ENCODE results near the gene XPO4.

Gene XPO4

GRCh38 chr13:20798027-20798426 is 104.5 kb downstream of the XPO4 start:
- TF ChIP-seq USF1 (IDR thresholded peaks at IDR 0.05) = no peak
- TF ChIP-seq TEAD4 (IDR thresholded peaks at IDR 0.05) = no peak
- no peak for TF ChIP-seq CEBPB (IDR thresholded peaks at IDR 0.05)
- TF ChIP-seq NFIC (IDR thresholded peaks at IDR 0.05) = no peak
- TF ChIP-seq TCF12 (IDR thresholded peaks at IDR 0.05; ENCODE audit: low read depth) = no peak
- TF ChIP-seq CREB1 (IDR thresholded peaks at IDR 0.05; ENCODE audit: low read depth) = no peak
- no peak for TF ChIP-seq FOXM1 (IDR thresholded peaks at IDR 0.05; ENCODE audit: borderline replicate concordance, low read depth)
- TF ChIP-seq MAX (IDR thresholded peaks at IDR 0.05) = no peak
- TF ChIP-seq ZBTB7A (IDR thresholded peaks at IDR 0.05; ENCODE audit: low read depth) = no peak

GRCh38 chr13:20796791-20797508 is 105.6 kb downstream of the XPO4 start:
- TF ChIP-seq NFIC (IDR thresholded peaks at IDR 0.05) (no peak), CREB1 (IDR thresholded peaks at IDR 0.05; ENCODE audit: low read depth) (no peak), REST (IDR thresholded peaks at IDR 0.05; ENCODE audit: low read depth) (no peak), RAD21 (IDR thresholded peaks at IDR 0.05; ENCODE audit: low read depth) (no peak), CEBPB (IDR thresholded peaks at IDR 0.05) (no peak), ZBTB7A (IDR thresholded peaks at IDR 0.05; ENCODE audit: low read depth) (no peak)

- TF ChIP-seq TEAD4 (IDR thresholded peaks at IDR 0.05) (no peak), NFIC (IDR thresholded peaks at IDR 0.05) (no peak), ZBTB7A (IDR thresholded peaks at IDR 0.05; ENCODE audit: low read depth) (no peak), CREB1 (IDR thresholded peaks at IDR 0.05; ENCODE audit: low read depth) (no peak), YY1 (IDR thresholded peaks at IDR 0.05; ENCODE audit: low read depth) (no peak), CEBPB (IDR thresholded peaks at IDR 0.05) (no peak), MAX (IDR thresholded peaks at IDR 0.05) (no peak), FOXM1 (IDR thresholded peaks at IDR 0.05; ENCODE audit: borderline replicate concordance, low read depth) (no peak), TAF1 (IDR thresholded peaks at IDR 0.05; ENCODE audit: low read depth) (no peak), REST (IDR thresholded peaks at IDR 0.05; ENCODE audit: low read depth) (no peak), TCF12 (IDR thresholded peaks at IDR 0.05; ENCODE audit: low read depth) (no peak), RAD21 (IDR thresholded peaks at IDR 0.05; ENCODE audit: low read depth) (no peak), EP300 (IDR thresholded peaks at IDR 0.05; ENCODE audit: borderline replicate concordance) (no peak), EGR1 (IDR thresholded peaks at IDR 0.05) (no peak), USF1 (IDR thresholded peaks at IDR 0.05) (no peak)
Measured at GRCh38 chr13:20789665-20790064, 112.9 kb downstream of the XPO4 start.

- no peak for TF ChIP-seq EGR1 (IDR thresholded peaks at IDR 0.05)
- no peak for TF ChIP-seq ZBTB7A (IDR thresholded peaks at IDR 0.05; ENCODE audit: low read depth)
- no peak for TF ChIP-seq CREB1 (IDR thresholded peaks at IDR 0.05; ENCODE audit: low read depth)
- TF ChIP-seq USF1 (IDR thresholded peaks at IDR 0.05) = no peak
- TF ChIP-seq TAF1 (IDR thresholded peaks at IDR 0.05; ENCODE audit: low read depth) = no peak
- no peak for TF ChIP-seq FOXM1 (IDR thresholded peaks at IDR 0.05; ENCODE audit: borderline replicate concordance, low read depth)
- no peak for TF ChIP-seq TCF12 (IDR thresholded peaks at IDR 0.05; ENCODE audit: low read depth)
- no peak for TF ChIP-seq YY1 (IDR thresholded peaks at IDR 0.05; ENCODE audit: low read depth)
- no peak for TF ChIP-seq TEAD4 (IDR thresholded peaks at IDR 0.05)
- no peak for TF ChIP-seq NFIC (IDR thresholded peaks at IDR 0.05)
- no peak for TF ChIP-seq REST (IDR thresholded peaks at IDR 0.05; ENCODE audit: low read depth)
- TF ChIP-seq CEBPB (IDR thresholded peaks at IDR 0.05) = no peak
- TF ChIP-seq MAX (IDR thresholded peaks at IDR 0.05) = no peak
- no peak for TF ChIP-seq RAD21 (IDR thresholded peaks at IDR 0.05; ENCODE audit: low read depth)
- no peak for TF ChIP-seq EP300 (IDR thresholded peaks at IDR 0.05; ENCODE audit: borderline replicate concordance)
Measured at GRCh38 chr13:20788312-20788711, 114.2 kb downstream of the XPO4 start.

Measured in Ishikawa (cell line).